ENCODE results near the gene PTPN14. TPM values are rescaled to one million over a fixed set of nuclear protein-coding genes. Genes with fewer than 3 reads are reported as not detected.

Gene PTPN14
- total RNA-seq, 1 experiment from 2014 or later: 37.5 TPM

DNA sequence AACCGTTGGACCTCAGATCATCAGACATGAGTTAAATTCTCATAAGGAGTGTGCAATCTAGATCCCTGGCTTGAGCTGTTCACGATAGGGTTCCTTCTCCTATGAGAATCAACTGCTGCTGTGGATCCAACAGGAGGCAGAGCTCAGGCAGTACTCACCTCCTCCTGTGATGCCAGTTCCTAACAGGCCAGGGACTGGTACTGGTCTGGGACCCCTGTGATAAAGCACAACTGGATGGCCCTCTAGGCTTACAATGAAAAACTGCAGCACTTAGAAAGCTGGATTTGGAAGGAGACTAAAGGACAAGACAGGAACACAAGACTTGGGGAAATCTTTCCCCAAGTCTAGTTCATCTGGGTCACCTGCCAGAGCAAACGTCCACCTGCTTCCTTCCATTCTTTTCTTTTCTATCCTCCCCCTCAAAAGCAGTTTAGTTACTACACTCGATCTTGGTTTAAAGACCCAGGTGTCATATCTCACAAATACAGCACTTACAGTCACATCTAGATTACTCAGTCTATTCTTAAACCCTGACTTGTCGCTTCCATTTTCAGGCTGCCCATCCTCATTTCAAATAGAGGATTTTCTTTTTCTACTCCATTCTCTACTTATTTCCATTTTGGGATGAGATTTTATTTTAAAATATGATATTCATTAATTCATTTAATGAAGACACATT, 59.8 kb downstream of the PTPN14 start:
- H3K9ac ChIP-seq (ENCODE audit: low read length): no peak overlapping the region
- no peak for ATAC-seq
- no peaks in the 10 kb centered on the region for H3K9me2 ChIP-seq (ENCODE audit: insufficient read depth)
- H3K27me3 ChIP-seq (ENCODE audit: insufficient read depth, low read length): no peaks in the 10 kb centered on the region
- ChIA-PET RAD21 (ENCODE audit: low non-redundant PET in 1 of 2, low total read pairs in 2 of 2, uncharacterized antibody in 2 of 2, unreplicated experiment in 2 of 2) (no interaction called here), POLR2A (no interaction called here), CTCF (no interaction called here)
- no peak for TF ChIP-seq CBX3 (IDR thresholded peaks at IDR 0.05; ENCODE audit: low read depth)
- no peak for TF ChIP-seq ZNF274 (IDR thresholded peaks at IDR 0.05; ENCODE audit: low read depth, low read length)
- no peak for TF ChIP-seq SP1 (IDR thresholded peaks at IDR 0.05; ENCODE audit: low read depth)
- TF ChIP-seq EZH2 (IDR thresholded peaks at IDR 0.05): no peak
- TF ChIP-seq EZH2phosphoT487 (IDR thresholded peaks at IDR 0.05; ENCODE audit: borderline replicate concordance): no peak
- no peak for TF ChIP-seq YY1 (IDR thresholded peaks at IDR 0.05; ENCODE audit: extremely low read depth, insufficient replicate concordance, low read depth, low read length)
- TF ChIP-seq ELF1 (IDR thresholded peaks at IDR 0.05; ENCODE audit: borderline replicate concordance, low read depth): no peak
- TF ChIP-seq POLR2A (IDR thresholded peaks at IDR 0.05; ENCODE audit: borderline replicate concordance, extremely low read depth, insufficient read depth, insufficient read length): no peak
- no peaks in the 10 kb centered on the region for H3K36me3 ChIP-seq (ENCODE audit: control insufficient read depth in 1 of 2, insufficient read depth in 2 of 2, low read length in 2 of 2)
- intact Hi-C loops (cut with micrococcal nuclease): no loop called here
- no peak overlapping the region for H3K4me3 ChIP-seq (replicated peaks in 1 of 2; ENCODE audit: low read depth in 1 of 2, low read length in 2 of 2)
- H2AFZ ChIP-seq (ENCODE audit: low read depth, low read length, poor library complexity, severe bottlenecking): no peak overlapping the region
- no peak overlapping the region for H3K27ac ChIP-seq (ENCODE audit: low read depth, low read length)
- H4K20me1 ChIP-seq (ENCODE audit: insufficient read depth): no peaks in the 10 kb centered on the region
- peaks cover 32 to 44% of the 10 kb centered on the region in 2 experiments for H3K4me1 ChIP-seq (ENCODE audit: control insufficient read depth in 1 of 2, insufficient read depth in 2 of 2, low read length in 2 of 2)
- DNase-seq (ENCODE audit: low read depth, low spot score): no peak
- no peak overlapping the region for H3K4me2 ChIP-seq (ENCODE audit: low read length)
- H3K9me3 ChIP-seq (ENCODE audit: control insufficient read depth in 1 of 2, insufficient read depth in 1 of 2, low read depth in 1 of 2, low read length in 2 of 2): no peaks in the 10 kb centered on the region
- H3K79me2 ChIP-seq (ENCODE audit: insufficient read depth, low read length): peaks cover 73% of the 10 kb centered on the region
- no TSS peak for BruUV-seq (replicated peaks)

DNA sequence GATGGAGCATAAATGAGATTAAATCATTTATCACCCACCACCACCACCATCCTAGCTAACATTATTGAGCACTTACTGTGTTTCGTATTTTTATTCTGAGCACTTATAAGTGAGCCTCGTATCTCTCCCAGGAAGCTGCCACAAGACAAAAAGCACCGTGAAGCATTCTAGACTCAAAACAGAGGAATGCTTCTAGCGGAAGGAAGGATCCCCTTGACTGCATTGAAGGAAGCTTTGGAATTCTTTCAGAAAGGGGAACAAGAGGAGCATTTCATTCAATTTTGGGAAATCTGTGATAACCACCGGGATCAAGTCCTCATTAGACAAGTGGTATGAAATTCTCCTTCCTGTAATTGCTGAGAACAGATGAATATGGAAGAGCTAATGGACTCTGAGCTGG, 66.3 kb downstream of the PTPN14 start:
- no peak for ATAC-seq
- no peaks in the 10 kb centered on the region for H3K36me3 ChIP-seq (ENCODE audit: control insufficient read depth in 1 of 2, insufficient read depth in 2 of 2, low read length in 2 of 2)
- POLR2A ChIA-PET: interaction anchor here (1.5 kb wide), 1 partner anchor 9 kb away, joined by 5 read pairs; no protein-coding TSS in a partner anchor
- H2AFZ ChIP-seq (ENCODE audit: low read depth, low read length, poor library complexity, severe bottlenecking): no peak overlapping the region
- no peaks in the 10 kb centered on the region for H3K9me2 ChIP-seq (ENCODE audit: insufficient read depth)
- H3K4me3 ChIP-seq (replicated peaks in 1 of 2; ENCODE audit: low read depth in 1 of 2, low read length in 2 of 2): no peak overlapping the region
- 0 out of 4 replicates have a peak, but pooled peaks cover 0 to 2% of the 10 kb centered on the region in 2 experiments for H3K4me1 ChIP-seq (ENCODE audit: control insufficient read depth in 1 of 2, insufficient read depth in 2 of 2, low read length in 2 of 2)
- no peak overlapping the region for H3K27ac ChIP-seq (ENCODE audit: low read depth, low read length)
- H3K9ac ChIP-seq (ENCODE audit: low read length): no peak overlapping the region
- no peaks in the 10 kb centered on the region for H3K27me3 ChIP-seq (ENCODE audit: insufficient read depth, low read length)
- no peak overlapping the region for H3K4me2 ChIP-seq (ENCODE audit: low read length)
- CTCF ChIA-PET: no interaction called here
- intact Hi-C loops (cut with micrococcal nuclease): no loop called here
- DNase-seq (ENCODE audit: low read depth, low spot score): no peak
- peaks cover 65% of the 10 kb centered on the region for H3K79me2 ChIP-seq (ENCODE audit: insufficient read depth, low read length)
- H4K20me1 ChIP-seq (ENCODE audit: insufficient read depth): no peaks in the 10 kb centered on the region
- RAD21 ChIA-PET (ENCODE audit: low non-redundant PET in 1 of 2, low total read pairs in 2 of 2, uncharacterized antibody in 2 of 2, unreplicated experiment in 2 of 2): no interaction called here
- TF ChIP-seq FOSL1 (IDR thresholded peaks at IDR 0.05; ENCODE audit: low read depth) (no peak), EZH2 (IDR thresholded peaks at IDR 0.05) (no peak), CBX3 (IDR thresholded peaks at IDR 0.05; ENCODE audit: low read depth) (no peak), YY1 (IDR thresholded peaks at IDR 0.05; ENCODE audit: extremely low read depth, insufficient replicate concordance, low read depth, low read length) (no peak), SIN3A (IDR thresholded peaks at IDR 0.05; ENCODE audit: low read depth) (no peak), ZFX (IDR thresholded peaks at IDR 0.05) (no peak), EGR1 (IDR thresholded peaks at IDR 0.05; ENCODE audit: low read depth) (no peak), CEBPB (IDR thresholded peaks at IDR 0.05; ENCODE audit: low read depth) (no peak), TCF7L2 (IDR thresholded peaks at IDR 0.05; ENCODE audit: borderline replicate concordance, extremely low read depth, insufficient read depth, insufficient read length) (no peak)
- TF ChIP-seq, protein P1, sequence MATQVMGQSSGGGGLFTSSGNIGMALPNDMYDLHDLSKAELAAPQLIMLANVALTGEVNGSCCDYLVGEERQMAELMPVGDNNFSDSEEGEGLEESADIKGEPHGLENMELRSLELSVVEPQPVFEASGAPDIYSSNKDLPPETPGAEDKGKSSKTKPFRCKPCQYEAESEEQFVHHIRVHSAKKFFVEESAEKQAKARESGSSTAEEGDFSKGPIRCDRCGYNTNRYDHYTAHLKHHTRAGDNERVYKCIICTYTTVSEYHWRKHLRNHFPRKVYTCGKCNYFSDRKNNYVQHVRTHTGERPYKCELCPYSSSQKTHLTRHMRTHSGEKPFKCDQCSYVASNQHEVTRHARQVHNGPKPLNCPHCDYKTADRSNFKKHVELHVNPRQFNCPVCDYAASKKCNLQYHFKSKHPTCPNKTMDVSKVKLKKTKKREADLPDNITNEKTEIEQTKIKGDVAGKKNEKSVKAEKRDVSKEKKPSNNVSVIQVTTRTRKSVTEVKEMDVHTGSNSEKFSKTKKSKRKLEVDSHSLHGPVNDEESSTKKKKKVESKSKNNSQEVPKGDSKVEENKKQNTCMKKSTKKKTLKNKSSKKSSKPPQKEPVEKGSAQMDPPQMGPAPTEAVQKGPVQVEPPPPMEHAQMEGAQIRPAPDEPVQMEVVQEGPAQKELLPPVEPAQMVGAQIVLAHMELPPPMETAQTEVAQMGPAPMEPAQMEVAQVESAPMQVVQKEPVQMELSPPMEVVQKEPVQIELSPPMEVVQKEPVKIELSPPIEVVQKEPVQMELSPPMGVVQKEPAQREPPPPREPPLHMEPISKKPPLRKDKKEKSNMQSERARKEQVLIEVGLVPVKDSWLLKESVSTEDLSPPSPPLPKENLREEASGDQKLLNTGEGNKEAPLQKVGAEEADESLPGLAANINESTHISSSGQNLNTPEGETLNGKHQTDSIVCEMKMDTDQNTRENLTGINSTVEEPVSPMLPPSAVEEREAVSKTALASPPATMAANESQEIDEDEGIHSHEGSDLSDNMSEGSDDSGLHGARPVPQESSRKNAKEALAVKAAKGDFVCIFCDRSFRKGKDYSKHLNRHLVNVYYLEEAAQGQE (IDR thresholded peaks at IDR 0.05; ENCODE audit: low read depth): no peak
- no TSS peak for BruUV-seq (replicated peaks)
- H3K9me3 ChIP-seq (ENCODE audit: control insufficient read depth in 1 of 2, insufficient read depth in 1 of 2, low read depth in 1 of 2, low read length in 2 of 2): no peaks in the 10 kb centered on the region
